Gastrocnemius medialis (tissue), 4 donors: ENCODE measurements around the gene COA8. TPM values are rescaled to one million over a fixed set of nuclear protein-coding genes. Genes with fewer than 3 reads are reported as not detected.
A peak's percentile ranks its signal among the peaks of the same experiment; 100 is the strongest.

ENCODE experiments used
- ATAC-seq, 2 donors: fragments of 150-250 bp; one replicate each; pipeline ENCODE4 v1.9.1; 2016
- DNase-seq, 2 donors: peaks; one replicate each; pipeline ENCODE4 v3.0.0-alpha.2; 2019
- H3K27ac ChIP-seq, 4 donors: fragments of 200-600 bp; sonication (generic); 1 replicate in 1 of 4; 2 replicates in 3 of 4; pipeline ENCODE4 v1.5.1; 2016 to 2018; ENCODE audit warnings: mild to moderate bottlenecking in 2 of 4, moderate library complexity in 1 of 4
- H3K27me3 ChIP-seq, 3 donors: fragments of 200-600 bp; sonication (generic) in 2 of 3; 1 replicate in 1 of 3; 2 replicates in 2 of 3; pipeline versions ENCODE4 v1.5.1 to v1.6.0; 2016 to 2019; ENCODE audit warnings: mild to moderate bottlenecking in 1 of 3, moderate library complexity in 1 of 3
- H3K36me3 ChIP-seq, 2 donors: fragments of 200-600 bp; sonication (generic) in 1 of 2; one replicate each; pipeline ENCODE4 v1.5.1; 2017 to 2018
- H3K4me1 ChIP-seq, 2 donors: fragments of 200-600 bp; sonication (generic) in 1 of 2; one replicate each; pipeline ENCODE4 v1.5.1; 2016 to 2017; ENCODE audit warnings: mild to moderate bottlenecking in 2 of 2
- H3K4me3 ChIP-seq, 4 donors: fragments of 200-600 bp; sonication (generic) in 3 of 4; 1 replicate in 1 of 4; 2 replicates in 3 of 4; pipeline ENCODE4 v1.5.1; 2016 to 2019; ENCODE audit warnings: mild to moderate bottlenecking in 2 of 4
- H3K9me3 ChIP-seq, 3 donors: fragments of 200-600 bp; sonication (generic) in 2 of 3; 1 replicate in 1 of 3; 2 replicates in 2 of 3; pipeline ENCODE4 v1.5.1; 2016 to 2019
- CTCF ChIP-seq, 5 experiments: fragments of 450-650 bp in 3 of 5; fragments of 200-600 bp in 2 of 5; sonication (generic) in 2 of 5; IDR thresholded peaks in 4 of 5; conservative IDR thresholded peaks in 1 of 5; 1 replicate in 4 of 5; 2 replicates in 1 of 5; pipeline ENCODE4 v1.5.1; 2016 to 2019; ENCODE audit warnings: antibody characterized with exemption in 5 of 5, mild to moderate bottlenecking in 3 of 5, moderate library complexity in 3 of 5
- POLR2A ChIP-seq, 2 donors: fragments of 450-650 bp; IDR thresholded peaks; one replicate each; pipeline ENCODE4 v1.6.1; 2017; ENCODE audit warnings: antibody characterized with exemption in 2 of 2, mild to moderate bottlenecking in 2 of 2, moderate library complexity in 2 of 2
- in situ Hi-C, 4 donors: fragments of 200-750 bp; cut with MboI; loops; one replicate each; pipeline versions ENCODE4 v1.15.0 to v1.8.0; 2017; ENCODE audit warnings: low sequenced_read_pairs in 4 of 4
- intact Hi-C: fragments of 100-400 bp; cut with DNase I; formaldehyde crosslinking; loops from one replicate; pipeline ENCODE4 v1.15.1; 2023; ENCODE audit warnings: low total_unique reads
- total RNA-seq, 4 donors: library from RNA; depleted of rRNA; stranded (reverse); fragments of >200 nt; gene quantifications; one replicate each; pipeline versions ENCODE4 v1.1.0 to v1.2.3, GENCODE V29; 2016

The COA8 gene
- total RNA-seq, 4 donors from 2014 or later = 56.7 to 111 (median 71.7) TPM

GRCh38 chr14:103541709-103542604 lies 20.8 kb upstream of the COA8 start:
- Histone ChIP-seq H3K4me3 (no peak overlapping the region), H3K4me1 (peaks cover 28 to 52% of the 10 kb centered on the region in 2 donors), H3K27ac (peak overlapping the region in 3 of 4 donors; percentile 12 to 70 (median 56)), H3K27me3 (no peaks in the 10 kb centered on the region), H3K9me3 (no peaks in the 10 kb centered on the region), H3K36me3 (no peaks in the 10 kb centered on the region)
- in situ Hi-C loops = no loop called here
- ATAC-seq (no peak), DNase-seq (no peak)
- intact Hi-C loops = no loop called here
- TF ChIP-seq CTCF (IDR thresholded peaks at IDR 0.05 in 4 of 5, conservative IDR thresholded peaks at IDR 0.05 in 1 of 5) (no peak), POLR2A (IDR thresholded peaks at IDR 0.05) (no peak)

- Histone ChIP-seq H3K4me3 (no peak overlapping the region), H3K36me3 (no peaks in the 10 kb centered on the region), H3K4me1 (peaks cover 28 to 52% of the 10 kb centered on the region in 2 donors), H3K9me3 (no peaks in the 10 kb centered on the region), H3K27me3 (no peaks in the 10 kb centered on the region), H3K27ac (peak overlapping the region in 2 of 4 donors; percentile 44 to 57)
- DNase-seq (no peak), ATAC-seq (no peak)
- in situ Hi-C loops = no loop called here
- intact Hi-C loops = no loop called here
- TF ChIP-seq POLR2A (IDR thresholded peaks at IDR 0.05) = no peak
- no peak for TF ChIP-seq CTCF (IDR thresholded peaks at IDR 0.05 in 4 of 5, conservative IDR thresholded peaks at IDR 0.05 in 1 of 5)
Measured at GRCh38 chr14:103542605-103543088, 20.1 kb upstream of the COA8 start.

- in situ Hi-C loops = no loop called here
- H3K27me3 ChIP-seq = no peaks in the 10 kb centered on the region
- H3K36me3 ChIP-seq = no peaks in the 10 kb centered on the region
- intact Hi-C loops = no loop called here
- H3K4me3 ChIP-seq = no peak overlapping the region
- no peak for DNase-seq
- H3K27ac ChIP-seq = peak overlapping the region in 3 of 4 donors; percentile 29 to 64 (median 57)
- no peak for ATAC-seq
- no peaks in the 10 kb centered on the region for H3K9me3 ChIP-seq
- no peak for TF ChIP-seq CTCF (IDR thresholded peaks at IDR 0.05 in 4 of 5, conservative IDR thresholded peaks at IDR 0.05 in 1 of 5)
- H3K4me1 ChIP-seq = peaks cover 26 to 52% of the 10 kb centered on the region in 2 donors
Measured at GRCh38 chr14:103543140-103543539, 19.6 kb upstream of the COA8 start.

GRCh38 chr14:103543721-103544387 lies 18.9 kb upstream of the COA8 start:
- H3K4me1 ChIP-seq = peaks cover 19 to 46% of the 10 kb centered on the region in 2 donors

More at GRCh38 chr14:103543721-103544387, 18.9 kb upstream of the COA8 start:
- in situ Hi-C loops = no loop called here
- Histone ChIP-seq H3K9me3 (no peaks in the 10 kb centered on the region), H3K4me3 (no peak overlapping the region), H3K27ac (peak overlapping the region in 3 of 4 donors; percentile 29 to 64 (median 57)), H3K36me3 (no peaks in the 10 kb centered on the region), H3K27me3 (no peaks in the 10 kb centered on the region)
- intact Hi-C loops = no loop called here
- peak; percentile 51 to 79 for DNase-seq
- peak in 1 of 2 donors; percentile 37 for ATAC-seq
- no peak for TF ChIP-seq CTCF (IDR thresholded peaks at IDR 0.05 in 4 of 5, conservative IDR thresholded peaks at IDR 0.05 in 1 of 5)
- no peak for TF ChIP-seq POLR2A (IDR thresholded peaks at IDR 0.05)
